K562 (cell line): ENCODE data around the gene PTPMT1. TPM values are rescaled to one million over a fixed set of nuclear protein-coding genes. Genes with fewer than 3 reads are reported as not detected.

Experiments used
- ADNP ChIP-seq: fragments of 200-800 bp; sonication (Bioruptor generic); IDR thresholded peaks from 2 replicates; pipeline ENCODE4 v1.6.1; 2016; ENCODE audit warnings: missing genetic modification characterization, missing compliant biosample characterization
- BHLHE40 ChIP-seq: IDR thresholded peaks from 2 replicates; pipeline ENCODE4 v1.6.1; 2011; ENCODE audit warnings: low read length, improper control_type of control experiment
- EGR1 ChIP-seq: fragments of 450-650 bp; conservative IDR thresholded peaks from 2 replicates; pipeline ENCODE4 v1.6.1; 2017; ENCODE audit warnings: mild to moderate bottlenecking
- ELK1 ChIP-seq: sonication (generic); formaldehyde crosslinking; IDR thresholded peaks from 2 replicates; pipeline ENCODE4 v1.8.1; 2022; ENCODE audit warnings: missing genetic modification reagents
- HDAC3 ChIP-seq: fragments of 450-650 bp; IDR thresholded peaks from 2 replicates; pipeline ENCODE4 v1.6.1; 2018; ENCODE audit warnings: borderline replicate concordance, mild to moderate bottlenecking, moderate library complexity; ENCODE audit not compliant: partially characterized antibody
- JUND ChIP-seq, 2 experiments: IDR thresholded peaks; 2 replicates in 1 of 2; 3 replicates in 1 of 2; pipeline ENCODE4 v1.6.1; 2011; ENCODE audit warnings: borderline replicate concordance in 2 of 2, low read depth in 2 of 2, low read length in 2 of 2, improper control_type of control experiment in 1 of 2, missing biosample characterization in 1 of 2, missing genetic modification characterization in 1 of 2, missing genetic modification reagents in 1 of 2
- KAT8 ChIP-seq: fragments of 450-650 bp; IDR thresholded peaks from 2 replicates; pipeline ENCODE4 v1.6.1; 2016; ENCODE audit warnings: low read depth, mild to moderate bottlenecking
- KLF10 ChIP-seq: fragments of 250-450 bp; sonication (Bioruptor Pico); IDR thresholded peaks from 2 replicates; pipeline ENCODE4 v1.6.1; 2021; ENCODE audit warnings: matching md5 sums
- MAX ChIP-seq: sonication (generic); formaldehyde crosslinking; IDR thresholded peaks from 2 replicates; pipeline ENCODE4 v1.9.0; 2022; ENCODE audit warnings: mild to moderate bottlenecking, missing genetic modification reagents
- MBD1 ChIP-seq: fragments of 250-450 bp; sonication (Bioruptor Pico); IDR thresholded peaks from 2 replicates; pipeline ENCODE4 v1.8.0; 2022; ENCODE audit warnings: inconsistent platforms
- NR2F6 ChIP-seq: fragments of 450-650 bp; formaldehyde crosslinking; IDR thresholded peaks from 2 replicates; pipeline ENCODE4 v1.4.0; 2020; ENCODE audit warnings: mild to moderate bottlenecking
- OTX1 ChIP-seq: fragments of 450-650 bp; formaldehyde crosslinking; IDR thresholded peaks from 2 replicates; pipeline ENCODE4 v1.4.0; 2022; ENCODE audit warnings: mild to moderate bottlenecking
- POU5F1 ChIP-seq: fragments of 150-350 bp; IDR thresholded peaks from 2 replicates; pipeline ENCODE4 v1.6.1; 2014; ENCODE audit warnings: borderline replicate concordance, low read length, low read depth, mild to moderate bottlenecking; ENCODE audit not compliant: partially characterized antibody
- PTBP1 ChIP-seq: fragments of 200-400 bp; formaldehyde crosslinking; IDR thresholded peaks from 2 replicates; pipeline ENCODE4 v1.6.1; 2017; ENCODE audit warnings: low read depth, low read length
- RUNX1 ChIP-seq: sonication (generic); IDR thresholded peaks from 2 replicates; pipeline ENCODE4 v1.6.1; 2016; ENCODE audit warnings: antibody characterized with exemption, low read depth
- SETDB1 ChIP-seq: IDR thresholded peaks from one replicate; pipeline ENCODE4 v1.6.1; 2012; ENCODE audit warnings: low read length, control low read depth, inconsistent platforms
- SMARCB1 ChIP-seq: IDR thresholded peaks from 2 replicates; pipeline ENCODE4 v1.6.1; 2011; ENCODE audit warnings: improper control_type of control experiment, low read depth; ENCODE audit not compliant: insufficient read length
- SPI1 ChIP-seq: IDR thresholded peaks from 2 replicates; pipeline ENCODE4 v1.6.1; 2011; ENCODE audit warnings: low read depth, low read length, control low read depth, borderline replicate concordance
- SRSF3 ChIP-seq: fragments of 200-400 bp; formaldehyde crosslinking; IDR thresholded peaks from 2 replicates; pipeline ENCODE4 v1.6.1; 2016; ENCODE audit warnings: mild to moderate bottlenecking, low read length, moderate library complexity; ENCODE audit not compliant: insufficient read depth
- TCFL5 ChIP-seq: fragments of 250-450 bp; sonication (Bioruptor Pico); conservative IDR thresholded peaks from 2 replicates; pipeline ENCODE4 v1.6.1; 2021; ENCODE audit warnings: mild to moderate bottlenecking, moderate library complexity, matching md5 sums
- ZNF282 ChIP-seq: sonication (generic); formaldehyde crosslinking; IDR thresholded peaks from 2 replicates; pipeline ENCODE4 v1.8.1; 2023; ENCODE audit warnings: missing genetic modification reagents
- ZNF436 ChIP-seq: fragments of 250-450, 450-650 bp; sonication (Bioruptor Pico); formaldehyde crosslinking; IDR thresholded peaks from 2 replicates; pipeline ENCODE4 v1.7.0; 2020; ENCODE audit warnings: mild to moderate bottlenecking
- ZNF57 ChIP-seq: fragments of 450-650 bp; formaldehyde crosslinking; IDR thresholded peaks from 2 replicates; pipeline ENCODE4 v1.4.0; 2020; ENCODE audit warnings: mild to moderate bottlenecking, moderate library complexity
- ZNF764 ChIP-seq: fragments of 250-450 bp; sonication (Bioruptor Pico); IDR thresholded peaks from 2 replicates; pipeline ENCODE4 v1.4.0; 2020; ENCODE audit warnings: low read depth, mild to moderate bottlenecking, moderate library complexity
- ZNF778 ChIP-seq: fragments of 450-650 bp; formaldehyde crosslinking; IDR thresholded peaks from 2 replicates; pipeline ENCODE4 v1.4.0; 2020; ENCODE audit warnings: mild to moderate bottlenecking, moderate library complexity
- polyA plus RNA-seq, 8 experiments: library from polyadenylated mRNA; depleted of rRNA in 4 of 8; stranded (reverse) in 5 of 8; unstranded in 3 of 8; fragments of >200 nt; fragmentation: Nextera tagmentation in 2 of 8; fragmentation: Illumina TruSeq in 1 of 8; extraction: Ambion mirVana in 2 of 8; extraction: Trizol in 1 of 8; gene quantifications; 2 replicates each; pipeline versions ENCODE4 v1.2.1 to v1.2.3, GENCODE V29; 2011 to 2014; ENCODE audit warnings: inconsistent platforms in 1 of 8, missing spikeins in 1 of 8
- total RNA-seq, 7 experiments: library from RNA; depleted of rRNA in 6 of 7; stranded (reverse); fragments of >200 nt in 6 of 7; fragmentation: Illumina TruSeq in 2 of 7; extraction: Trizol in 2 of 7; gene quantifications; 2 replicates each; pipeline versions ENCODE4 v1.2.1 to v1.2.3, GENCODE V29; 2011 to 2021; ENCODE audit warnings: low replicate concordance in 1 of 7

Gene PTPMT1
- total and polyA plus RNA-seq, 9 of the 15 experiments (the other 6 are each of a cell fraction or from before 2014, with no cell fraction given) = 10.4 to 140 (median 67.2) TPM

- TF ChIP-seq MAX (CRISPR knock-in tag) (peak; percentile 81), ZNF57 (CRISPR knock-in tag) (0 out of 2 replicates have a peak, but pooled peaks have one; percentile 33), TCFL5 (no peak), PTBP1 (no peak), EGR1 (no peak), HDAC3 (no peak), KLF10 (CRISPR knock-in tag) (no peak), BHLHE40 (peak; percentile 7; the same call in 1 of the 2 replicates), NR2F6 (no peak), ZNF778 (no peak), OTX1 (CRISPR knock-in tag) (no peak), SPI1 (peak; percentile 50; the same call in 1 of the 2 replicates), ADNP (tag) (no peak), RUNX1 (no peak), ZNF282 (CRISPR knock-in tag) (no peak), MBD1 (no peak), ZNF764 (no peak), JUND (IDR thresholded peaks at IDR 0.05; ENCODE audit: borderline replicate concordance, low read depth, low read length) (peak; percentile 56), JUND (tag; IDR thresholded peaks at IDR 0.05; ENCODE audit: borderline replicate concordance, low read depth, low read length) (no peak; the same call in 2 of the 3 replicates), SETDB1 (no peak), ZNF436 (no peak), KAT8 (no peak), ELK1 (CRISPR knock-in tag) (no peak), POU5F1 (no peak), SRSF3 (no peak), SMARCB1 (no peak)
Measured at GRCh38 chr11:47552566-47553405, 12.6 kb upstream of the PTPMT1 start, which contains the start of gene CELF1 (continued).
